ENCODE data around the gene KLRC4. TPM values are rescaled to one million over a fixed set of nuclear protein-coding genes. Genes with fewer than 3 reads are reported as not detected.
"Not testable (repeated sequence)": the region's sequence is repeated elsewhere in the genome, so short reads cannot be mapped to it uniquely, and the experiment has no call there.

KLRC4 gene
- total RNA-seq, 4 donors from 2014 or later: 1.4 to 2.2 TPM; not detected in 2

DNA sequence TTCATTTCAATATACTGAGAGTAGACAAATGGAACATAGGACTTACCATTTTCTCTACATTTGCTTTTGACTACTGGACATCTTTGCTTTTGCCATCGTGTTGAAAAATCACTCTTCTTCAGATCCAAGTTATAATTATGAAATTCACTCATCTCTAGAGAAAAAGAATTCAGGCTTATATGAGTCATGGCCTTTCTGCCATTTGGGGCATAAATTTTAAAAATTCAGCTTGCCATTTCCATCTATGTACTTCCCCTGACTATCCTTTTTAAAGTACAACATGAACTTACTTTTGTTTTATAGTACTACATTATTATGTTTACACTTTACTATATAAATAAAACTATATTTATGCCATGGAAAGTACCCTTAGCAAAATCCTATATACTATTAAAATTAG is 22.7 kb downstream of the KLRC4 start:
- no peak for TF ChIP-seq POLR2A (IDR thresholded peaks at IDR 0.05)
- no peak for TF ChIP-seq POLR2AphosphoS5 (IDR thresholded peaks at IDR 0.05)
- no peak for TF ChIP-seq EP300 (IDR thresholded peaks at IDR 0.05; ENCODE audit: low read depth)
- TF ChIP-seq, protein P1, sequence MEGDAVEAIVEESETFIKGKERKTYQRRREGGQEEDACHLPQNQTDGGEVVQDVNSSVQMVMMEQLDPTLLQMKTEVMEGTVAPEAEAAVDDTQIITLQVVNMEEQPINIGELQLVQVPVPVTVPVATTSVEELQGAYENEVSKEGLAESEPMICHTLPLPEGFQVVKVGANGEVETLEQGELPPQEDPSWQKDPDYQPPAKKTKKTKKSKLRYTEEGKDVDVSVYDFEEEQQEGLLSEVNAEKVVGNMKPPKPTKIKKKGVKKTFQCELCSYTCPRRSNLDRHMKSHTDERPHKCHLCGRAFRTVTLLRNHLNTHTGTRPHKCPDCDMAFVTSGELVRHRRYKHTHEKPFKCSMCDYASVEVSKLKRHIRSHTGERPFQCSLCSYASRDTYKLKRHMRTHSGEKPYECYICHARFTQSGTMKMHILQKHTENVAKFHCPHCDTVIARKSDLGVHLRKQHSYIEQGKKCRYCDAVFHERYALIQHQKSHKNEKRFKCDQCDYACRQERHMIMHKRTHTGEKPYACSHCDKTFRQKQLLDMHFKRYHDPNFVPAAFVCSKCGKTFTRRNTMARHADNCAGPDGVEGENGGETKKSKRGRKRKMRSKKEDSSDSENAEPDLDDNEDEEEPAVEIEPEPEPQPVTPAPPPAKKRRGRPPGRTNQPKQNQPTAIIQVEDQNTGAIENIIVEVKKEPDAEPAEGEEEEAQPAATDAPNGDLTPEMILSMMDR (IDR thresholded peaks at IDR 0.05): no peak
- in situ Hi-C loops (cut with MboI; ENCODE audit: low pct_ligation_motif_present in 1 of 4, low pct_unique_long_range_greater_than_20kb in 1 of 4, low sequenced_read_pairs in 3 of 4): no loop called here
- peaks cover 0 to 8% (median 0%) of the 10 kb centered on the region in 4 donors for H3K4me1 ChIP-seq

DNA sequence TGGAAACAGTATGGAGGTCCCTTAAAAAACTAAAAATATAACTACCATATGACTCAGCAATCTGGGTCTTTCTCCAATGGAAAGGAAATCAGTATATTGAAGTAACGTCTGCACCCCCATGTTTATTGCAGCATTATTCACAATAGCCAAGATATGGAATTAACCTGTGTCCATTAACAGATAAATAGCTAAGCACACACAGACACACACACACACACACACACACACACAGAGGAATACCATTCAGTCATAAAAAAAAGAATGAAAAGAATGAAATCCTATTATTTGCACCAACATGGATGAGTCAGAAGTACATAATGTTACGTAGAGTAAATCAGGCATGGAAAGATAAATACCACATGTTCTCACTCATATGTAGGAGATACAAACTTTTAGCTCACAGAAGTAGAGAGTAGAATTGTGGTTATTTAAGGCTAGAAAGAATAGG is 24.4 kb downstream of the KLRC4 start:
- Histone ChIP-seq H3K36me3 (no peaks in the 10 kb centered on the region), H3K27me3 (no peaks in the 10 kb centered on the region), H3K9me3 (peaks cover 0 to 5% of the 10 kb centered on the region in 2 donors), H3K4me1 (peaks cover 0 to 6% (median 0%) of the 10 kb centered on the region in 4 donors), H3K27ac (peak overlapping the region in 1 of 4 donors; percentile 11), H3K4me3 (no peak overlapping the region)
- intact Hi-C loops (cut with DNase I; ENCODE audit: low total_unique reads): no loop called here
- in situ Hi-C loops (cut with MboI; ENCODE audit: low pct_ligation_motif_present in 1 of 4, low pct_unique_long_range_greater_than_20kb in 1 of 4, low sequenced_read_pairs in 3 of 4): no loop called here
- no peak for TF ChIP-seq POLR2A (IDR thresholded peaks at IDR 0.05)
- TF ChIP-seq, protein P1 (IDR thresholded peaks at IDR 0.05): no peak
- no peak for TF ChIP-seq EP300 (IDR thresholded peaks at IDR 0.05; ENCODE audit: low read depth)
- no peak for TF ChIP-seq POLR2AphosphoS5 (IDR thresholded peaks at IDR 0.05)
- WGBS, 2 donors (ENCODE audit: low coverage in 1 of 2): 35 to 37% methylated on average over 2 of the region's 2 CpGs
- no peak for DNase-seq

More for the DNA sequence above, 22.7 kb downstream of the KLRC4 start:
- no peak overlapping the region for H3K4me3 ChIP-seq
- intact Hi-C loops (cut with DNase I; ENCODE audit: low total_unique reads): no loop called here
- no peaks in the 10 kb centered on the region for H3K27me3 ChIP-seq
- no peak overlapping the region for H3K27ac ChIP-seq
- H3K36me3 ChIP-seq: no peaks in the 10 kb centered on the region
- no peak for DNase-seq
- 71 to 73% methylated on average over 1 of the region's 1 CpG for WGBS, 2 donors (ENCODE audit: low coverage in 1 of 2)
- H3K9me3 ChIP-seq: peaks cover 0 to 5% of the 10 kb centered on the region in 2 donors

DNA sequence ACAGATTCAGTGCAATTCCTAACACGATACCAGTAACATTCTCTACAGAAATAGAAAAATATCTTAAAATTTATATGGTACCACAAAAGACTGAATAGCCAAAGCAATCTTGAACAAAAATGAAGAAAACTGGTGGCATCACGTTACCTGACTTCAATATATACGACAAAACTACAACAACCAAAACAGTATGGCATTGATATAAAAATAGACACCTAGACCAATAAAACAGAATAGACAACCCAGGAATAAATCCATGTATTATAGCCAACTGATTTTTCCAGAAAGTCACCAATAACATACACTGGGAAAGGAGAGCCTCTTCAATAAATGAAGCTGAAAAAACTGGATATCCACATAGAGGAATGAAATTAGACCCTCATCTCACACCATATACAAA is 25.4 kb downstream of the KLRC4 start:
- Histone ChIP-seq H3K27me3 (no peaks in the 10 kb centered on the region), H3K36me3 (no peaks in the 10 kb centered on the region), H3K9me3 (peaks cover 0 to 5% of the 10 kb centered on the region in 2 donors), H3K4me1 (peaks cover 0 to 6% (median 0%) of the 10 kb centered on the region in 4 donors), H3K4me3 (no peak overlapping the region), H3K27ac (no peak overlapping the region)
- intact Hi-C loops (cut with DNase I; ENCODE audit: low total_unique reads) (no loop called here), in situ Hi-C loops (cut with MboI; ENCODE audit: low pct_ligation_motif_present in 1 of 4, low pct_unique_long_range_greater_than_20kb in 1 of 4, low sequenced_read_pairs in 3 of 4) (no loop called here)
- no peak for DNase-seq
- 83 to 89% methylated on average over 3 of the region's 3 CpGs for WGBS, 2 donors (ENCODE audit: low coverage in 1 of 2)
- TF ChIP-seq, protein P1 (IDR thresholded peaks at IDR 0.05): no peak
- TF ChIP-seq POLR2AphosphoS5 (IDR thresholded peaks at IDR 0.05): no peak
- no peak for TF ChIP-seq EP300 (IDR thresholded peaks at IDR 0.05; ENCODE audit: low read depth)
- TF ChIP-seq POLR2A (IDR thresholded peaks at IDR 0.05): no peak

DNA sequence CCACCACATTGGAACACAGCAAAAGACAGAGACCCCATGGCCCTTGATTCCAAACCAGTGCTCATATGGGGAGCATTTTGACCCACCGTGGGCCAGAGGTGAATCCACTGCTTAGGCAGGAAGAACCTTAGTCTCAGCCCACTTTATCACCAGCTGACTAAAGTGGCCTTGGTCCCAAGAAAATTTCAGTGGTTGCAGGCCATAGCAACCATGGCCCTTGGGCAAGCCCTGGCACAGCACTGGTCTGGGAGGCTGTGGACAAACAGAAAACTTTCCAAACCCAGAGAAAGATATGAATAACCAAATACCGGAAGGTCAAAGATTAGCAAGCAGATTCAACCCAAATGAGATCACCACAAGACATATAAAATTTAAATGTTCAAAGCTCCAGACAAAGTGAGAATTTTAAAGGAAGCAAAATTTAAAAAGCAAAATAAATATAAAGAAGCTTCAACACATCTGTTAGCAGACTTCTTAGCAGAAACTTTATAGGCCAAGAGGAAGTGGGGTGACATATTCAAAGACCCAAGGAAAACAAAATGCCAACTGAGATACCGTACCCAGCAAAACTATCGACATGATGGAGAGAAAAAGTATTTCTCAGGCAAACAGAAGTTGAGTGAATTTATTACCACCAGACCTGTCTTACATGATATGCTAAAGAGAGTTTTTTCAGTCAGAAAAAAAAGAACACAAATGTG is 27.5 kb downstream of the KLRC4 start:
- Histone ChIP-seq H3K4me3 (no peak overlapping the region), H3K27me3 (no peaks in the 10 kb centered on the region), H3K27ac (peak overlapping the region in 1 of 4 donors; percentile 1), H3K9me3 (peaks cover 0 to 5% of the 10 kb centered on the region in 2 donors), H3K36me3 (no peaks in the 10 kb centered on the region), H3K4me1 (peaks cover 0 to 6% (median 0%) of the 10 kb centered on the region in 4 donors)
- WGBS, 2 donors (ENCODE audit: low coverage in 1 of 2): 94 to 96% methylated on average over 3 to 4 of the region's 4 CpGs
- DNase-seq: no peak
- TF ChIP-seq POLR2AphosphoS5 (IDR thresholded peaks at IDR 0.05): no peak
- TF ChIP-seq, protein P1 (IDR thresholded peaks at IDR 0.05): no peak
- no peak for TF ChIP-seq EP300 (IDR thresholded peaks at IDR 0.05; ENCODE audit: low read depth)
- no peak for TF ChIP-seq POLR2A (IDR thresholded peaks at IDR 0.05)
- in situ Hi-C loops (cut with MboI; ENCODE audit: low pct_ligation_motif_present in 1 of 4, low pct_unique_long_range_greater_than_20kb in 1 of 4, low sequenced_read_pairs in 3 of 4) (no loop called here), intact Hi-C loops (cut with DNase I; ENCODE audit: low total_unique reads) (no loop called here)

DNA sequence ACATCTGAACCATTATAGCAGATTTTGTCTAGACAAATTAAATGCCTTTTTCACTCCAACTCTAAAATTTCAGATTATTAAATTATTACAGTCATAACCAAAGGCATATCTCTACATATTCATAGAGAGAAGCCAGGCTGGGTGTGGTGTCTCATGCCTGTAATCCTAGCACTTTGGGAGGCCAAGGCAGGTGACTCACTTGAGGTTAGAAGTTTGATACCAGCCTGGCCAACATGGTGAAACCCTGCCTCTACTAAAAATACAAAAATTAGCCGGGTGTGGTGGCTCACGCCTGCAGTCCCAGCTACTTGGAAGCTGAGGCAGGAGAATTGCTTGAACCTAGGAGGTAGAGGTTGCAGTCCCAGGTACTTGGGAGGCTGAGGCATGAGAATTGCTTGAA is 30.8 kb downstream of the KLRC4 start:
- H3K27me3 ChIP-seq; H3K36me3 ChIP-seq; in situ Hi-C loops (cut with MboI; ENCODE audit: low pct_ligation_motif_present in 1 of 4, low pct_unique_long_range_greater_than_20kb in 1 of 4, low sequenced_read_pairs in 3 of 4); H3K27ac ChIP-seq; H3K4me3 ChIP-seq; H3K4me1 ChIP-seq; H3K9me3 ChIP-seq; DNase-seq; intact Hi-C loops (cut with DNase I; ENCODE audit: low total_unique reads): not testable (repeated sequence)
- 82 to 100% methylated on average over 1 to 2 of the region's 2 CpGs for WGBS, 2 donors (ENCODE audit: low coverage in 1 of 2)

All from transverse colon (tissue), 4 donors.